ENCODE results near the gene AOPEP.

The AOPEP gene

GRCh38 chr9:94819161-94819687, 92.7 kb downstream of the AOPEP start:
- no peak for TF ChIP-seq CTCF (IDR thresholded peaks at IDR 0.05; ENCODE audit: extremely low read depth, insufficient read depth, missing control alignments)
- in situ Hi-C loops (cut with MboI; ENCODE audit: low pct_unique_long_range_greater_than_20kb, low sequenced_read_pairs, unreplicated experiment) = no loop called here

GRCh38 chr9:94821098-94821887, 94.8 kb downstream of the AOPEP start:
- in situ Hi-C loops (cut with MboI; ENCODE audit: low pct_unique_long_range_greater_than_20kb, low sequenced_read_pairs, unreplicated experiment) = no loop called here
- peak; percentile 47 for DNase-seq (ENCODE audit: low spot score)

More at GRCh38 chr9:94819161-94819687, 92.7 kb downstream of the AOPEP start:
- no peak for DNase-seq (ENCODE audit: low spot score)

GRCh38 chr9:94822273-94822672, 95.8 kb downstream of the AOPEP start:
- no peak for DNase-seq (ENCODE audit: low spot score)
- TF ChIP-seq CTCF (IDR thresholded peaks at IDR 0.05; ENCODE audit: extremely low read depth, insufficient read depth, missing control alignments) = no peak
- in situ Hi-C loops (cut with MboI; ENCODE audit: low pct_unique_long_range_greater_than_20kb, low sequenced_read_pairs, unreplicated experiment) = no loop called here

More at GRCh38 chr9:94821098-94821887, 94.8 kb downstream of the AOPEP start:
- no peak for TF ChIP-seq CTCF (IDR thresholded peaks at IDR 0.05; ENCODE audit: extremely low read depth, insufficient read depth, missing control alignments)

- no peak for TF ChIP-seq CTCF (IDR thresholded peaks at IDR 0.05; ENCODE audit: extremely low read depth, insufficient read depth, missing control alignments)
- no peak for DNase-seq (ENCODE audit: low spot score)
- in situ Hi-C loops (cut with MboI; ENCODE audit: low pct_unique_long_range_greater_than_20kb, low sequenced_read_pairs, unreplicated experiment) = no loop called here
Observed at GRCh38 chr9:94823710-94824109, 97.2 kb downstream of the AOPEP start.

- in situ Hi-C loops (cut with MboI; ENCODE audit: low pct_unique_long_range_greater_than_20kb, low sequenced_read_pairs, unreplicated experiment) = no loop called here
- TF ChIP-seq CTCF (IDR thresholded peaks at IDR 0.05; ENCODE audit: extremely low read depth, insufficient read depth, missing control alignments) = no peak
- DNase-seq (ENCODE audit: low spot score) = no peak
Observed at GRCh38 chr9:94824411-94824810, 97.9 kb downstream of the AOPEP start.

- no peak for DNase-seq (ENCODE audit: low spot score)
- TF ChIP-seq CTCF (IDR thresholded peaks at IDR 0.05; ENCODE audit: extremely low read depth, insufficient read depth, missing control alignments) = no peak
- in situ Hi-C loops (cut with MboI; ENCODE audit: low pct_unique_long_range_greater_than_20kb, low sequenced_read_pairs, unreplicated experiment) = no loop called here
Observed at GRCh38 chr9:94824913-94825610, 98.6 kb downstream of the AOPEP start.

All from GM13977 (cell line).